Neural cell (in vitro differentiated cells): ENCODE measurements around the gene GNAI2. TPM values are rescaled to one million over a fixed set of nuclear protein-coding genes. Genes with fewer than 3 reads are reported as not detected.

ENCODE experiments used
- H2AFZ ChIP-seq: fragments of 200-600, 300-800 bp; sonication (generic), shearing (Covaris generic); 2 replicates; pipeline ENCODE4 v1.6.0; 2014; ENCODE audit warnings: low read depth, mild to moderate bottlenecking, antibody characterized with exemption, low read length, moderate library complexity
- H3F3A ChIP-seq: fragments of 200-600 bp; shearing (Covaris generic); 2 replicates; pipeline ENCODE4 v1.6.1; 2016; ENCODE audit warnings: mild to moderate bottlenecking, moderate library complexity, mixed read lengths, antibody characterized with exemption, low read length; ENCODE audit not compliant: insufficient read depth, poor library complexity, severe bottlenecking
- H3K27ac ChIP-seq: fragments of 200-600, 300-800 bp; sonication (generic), shearing (Covaris generic); 2 replicates; pipeline ENCODE4 v1.5.1; 2014; ENCODE audit warnings: mild to moderate bottlenecking, low read length, moderate library complexity
- H3K27me3 ChIP-seq: fragments of 300-800, 200-600 bp; sonication (generic), shearing (Covaris generic); 2 replicates; pipeline ENCODE4 v1.6.0; 2014; ENCODE audit warnings: mild to moderate bottlenecking, low read depth, low read length, moderate library complexity; ENCODE audit not compliant: insufficient read depth
- H3K36me3 ChIP-seq: fragments of 300-800, 200-600 bp; sonication (generic), shearing (Covaris generic); 2 replicates; pipeline ENCODE4 v1.5.1; 2014; ENCODE audit warnings: mild to moderate bottlenecking, antibody characterized with exemption, low read length, moderate library complexity; ENCODE audit not compliant: insufficient read depth
- H3K4me2 ChIP-seq: fragments of 300-800, 200-600 bp; sonication (generic), shearing (Covaris generic); 2 replicates; pipeline ENCODE4 v1.6.0; 2014; ENCODE audit warnings: mild to moderate bottlenecking, low read length
- H3K4me3 ChIP-seq: fragments of 300-800, 200-600 bp; sonication (generic), shearing (Covaris generic); 2 replicates; pipeline ENCODE4 v1.5.1; 2014; ENCODE audit warnings: mild to moderate bottlenecking, low read length, moderate library complexity
- H3K79me2 ChIP-seq: fragments of 200-600 bp; shearing (Covaris generic); replicated peaks from 2 replicates; pipeline ENCODE4 v1.6.0; 2014; ENCODE audit warnings: mild to moderate bottlenecking, low read length, moderate library complexity; ENCODE audit not compliant: insufficient read depth
- H3K9ac ChIP-seq: fragments of 300-800, 200-600 bp; sonication (generic), shearing (Covaris generic); 2 replicates; pipeline ENCODE4 v1.6.1; 2016; ENCODE audit warnings: mild to moderate bottlenecking, low read length, mixed read lengths
- H3K9me2 ChIP-seq: fragments of 200-600 bp; shearing (Covaris generic); 2 replicates; pipeline ENCODE4 v1.6.1; 2016; ENCODE audit warnings: mild to moderate bottlenecking, low read length, mixed read lengths; ENCODE audit not compliant: insufficient read depth
- H3K9me3 ChIP-seq: fragments of 200-600, 300-800 bp; sonication (generic), shearing (Covaris generic); 2 replicates; pipeline ENCODE4 v1.6.1; 2016; ENCODE audit warnings: mild to moderate bottlenecking, mixed run types, low read length, moderate library complexity, mixed read lengths
- H4K20me1 ChIP-seq: fragments of 200-600 bp; shearing (Covaris generic); 2 replicates; pipeline ENCODE4 v1.6.1; 2016; ENCODE audit warnings: mild to moderate bottlenecking, mixed run types; ENCODE audit not compliant: insufficient read depth
- CTCF ChIP-seq: fragments of 450-650 bp; IDR thresholded peaks from 2 replicates; pipeline ENCODE4 v1.5.1; 2014; ENCODE audit warnings: antibody characterized with exemption, mild to moderate bottlenecking, moderate library complexity; ENCODE audit not compliant: poor library complexity, severe bottlenecking
- EP300 ChIP-seq: fragments of 450-650 bp; conservative IDR thresholded peaks from 2 replicates; pipeline ENCODE4 v1.6.1; 2014; ENCODE audit warnings: antibody characterized with exemption, mild to moderate bottlenecking, moderate library complexity; ENCODE audit not compliant: poor library complexity, severe bottlenecking
- EZH2 ChIP-seq: fragments of 200-600, 300-800 bp; shearing (Covaris generic), sonication (generic); IDR thresholded peaks from 2 replicates; pipeline ENCODE4 v1.6.1; 2014; ENCODE audit warnings: antibody characterized with exemption, low read length, borderline replicate concordance, mild to moderate bottlenecking; ENCODE audit not compliant: insufficient read depth, poor library complexity, severe bottlenecking
- MXI1 ChIP-seq: fragments of 450-650 bp; conservative IDR thresholded peaks from 2 replicates; pipeline ENCODE4 v1.6.1; 2014; ENCODE audit warnings: antibody characterized with exemption, mild to moderate bottlenecking; ENCODE audit not compliant: poor library complexity, severe bottlenecking
- POLR2AphosphoS5 ChIP-seq: IDR thresholded peaks from 2 replicates; pipeline ENCODE4 v1.6.1; 2012
- RAD21 ChIP-seq: fragments of 450-650 bp; conservative IDR thresholded peaks from 2 replicates; pipeline ENCODE4 v1.6.1; 2014; ENCODE audit warnings: antibody characterized with exemption, mild to moderate bottlenecking, moderate library complexity
- REST ChIP-seq: IDR thresholded peaks from 2 replicates; pipeline ENCODE4 v1.6.1; 2012; ENCODE audit warnings: borderline replicate concordance
- SMC3 ChIP-seq: fragments of 450-650 bp; conservative IDR thresholded peaks from 2 replicates; pipeline ENCODE4 v1.6.1; 2014; ENCODE audit warnings: antibody characterized with exemption, mild to moderate bottlenecking, moderate library complexity; ENCODE audit not compliant: poor library complexity
- TAF1 ChIP-seq: IDR thresholded peaks from 2 replicates; pipeline ENCODE4 v1.6.1; 2012; ENCODE audit warnings: low read depth
- polyA plus RNA-seq: library from polyadenylated mRNA; depleted of rRNA; stranded (reverse); fragments of >200 nt; gene quantifications from 2 replicates; pipeline ENCODE4 v1.2.3, GENCODE V29; 2014

GNAI2 gene
- polyA plus RNA-seq, 1 donor from 2014 or later: 101 TPM

GRCh38 chr3:50221051-50221410, 15.0 kb upstream of the GNAI2 start:
- Histone ChIP-seq H3K36me3 (no peaks in the 10 kb centered on the region), H3K9me2 (no peaks in the 10 kb centered on the region), H3K9ac (no peak overlapping the region), H3K4me2 (no peak overlapping the region), H3K27ac (no peak overlapping the region), H2AFZ (no peak overlapping the region), H3K9me3 (no peaks in the 10 kb centered on the region), H3K27me3 (no peaks in the 10 kb centered on the region), H4K20me1 (no peaks in the 10 kb centered on the region), H3F3A (no peaks in the 10 kb centered on the region), H3K4me3 (no peak overlapping the region), H3K79me2 (no peaks in the 10 kb centered on the region)
- TF ChIP-seq SMC3: no peak
- TF ChIP-seq REST: no peak
- no peak for TF ChIP-seq CTCF
- no peak for TF ChIP-seq POLR2AphosphoS5
- no peak for TF ChIP-seq EZH2
- TF ChIP-seq EP300: no peak
- TF ChIP-seq TAF1: no peak
- TF ChIP-seq RAD21: no peak
- TF ChIP-seq MXI1: no peak

- no peaks in the 10 kb centered on the region for H3K36me3 ChIP-seq
- no peak overlapping the region for H3K4me3 ChIP-seq
- H3K9ac ChIP-seq: no peak overlapping the region
- no peaks in the 10 kb centered on the region for H3F3A ChIP-seq
- no peak overlapping the region for H3K27ac ChIP-seq
- no peak overlapping the region for H2AFZ ChIP-seq
- no peaks in the 10 kb centered on the region for H3K9me2 ChIP-seq
- TF ChIP-seq CTCF: no peak
- no peak for TF ChIP-seq SMC3
- TF ChIP-seq EZH2: no peak
- TF ChIP-seq RAD21: no peak
- no peak for TF ChIP-seq MXI1
- TF ChIP-seq POLR2AphosphoS5: no peak
- no peak for TF ChIP-seq REST
- no peak for TF ChIP-seq TAF1
- TF ChIP-seq EP300: no peak
- H3K79me2 ChIP-seq: no peaks in the 10 kb centered on the region
- no peak overlapping the region for H3K4me2 ChIP-seq
- H3K27me3 ChIP-seq: no peaks in the 10 kb centered on the region
- H3K9me3 ChIP-seq: no peaks in the 10 kb centered on the region
- H4K20me1 ChIP-seq: no peaks in the 10 kb centered on the region
Observed at GRCh38 chr3:50221411-50222168, 14.4 kb upstream of the GNAI2 start.
